Measurements from ENCODE around the gene P2RX5. TPM values are rescaled to one million over a fixed set of nuclear protein-coding genes. Genes with fewer than 3 reads are reported as not detected.

The P2RX5 gene
- 1.3 and 1.5 TPM in 2 replicates for total RNA-seq

GRCh38 chr17:3695723-3696411 is at the start of gene P2RX5:
Gene P2RX5 (minus strand): TSS chr17:3696155. CDS start chr17:3696005, 150 bp downstream.

GRCh38 chr17:3723556-3724377 is 27.8 kb upstream of the P2RX5 start, which contains the start of gene HASPIN:
Gene HASPIN (plus strand): TSS chr17:3723903. CDS start chr17:3723936, 33 bp downstream.

GRCh38 chr17:3668279-3669084 is 27.5 kb downstream of the P2RX5 start, which contains the start of the genes EMC6 and TAX1BP3:
Gene EMC6 (plus strand): TSS chr17:3668812. CDS start chr17:3669147, 335 bp downstream.
Gene TAX1BP3 (minus strand): TSS chr17:3668578. CDS start chr17:3668526, 52 bp downstream.

GRCh38 chr17:3636154-3636907 is 59.6 kb downstream of the P2RX5 start, which contains the start of the genes CTNS and SHPK:
Gene CTNS (plus strand): TSS chr17:3636760. CDS start chr17:3640207, 3,447 bp downstream.
Gene SHPK (minus strand): TSS chr17:3636250. CDS start chr17:3636219, 31 bp downstream.

Other genes starting within 250 kb of the P2RX5 start
- gene SPATA22, start 224.3 kb downstream of the P2RX5 start, total RNA-seq, result 0.87 TPM in 1 of 2 replicates, not detected in the other
- gene ASPA, start 220.2 kb downstream of the P2RX5 start, total RNA-seq, result 0.06 and 0.13 TPM in 2 replicates
- 0.53 and 0.68 TPM in 2 replicates for gene TRPV3, start 138.3 kb downstream of the P2RX5 start, total RNA-seq
- 0.92 and 1.2 TPM in 2 replicates for gene TRPV1, start 86.7 kb downstream of the P2RX5 start, total RNA-seq
- gene SHPK, start 59.9 kb downstream of the P2RX5 start, total RNA-seq, result 8.5 and 9.6 TPM in 2 replicates
- 12.4 and 19.2 TPM in 2 replicates for gene CTNS, start 59.4 kb downstream of the P2RX5 start, total RNA-seq
- gene TAX1BP3, start 27.6 kb downstream of the P2RX5 start, total RNA-seq, result 130 and 142 TPM in 2 replicates
- 12.3 and 15.2 TPM in 2 replicates for gene EMC6, start 27.3 kb downstream of the P2RX5 start, total RNA-seq
- gene HASPIN, start 27.7 kb upstream of the P2RX5 start, total RNA-seq, result 2.7 and 3.8 TPM in 2 replicates
- 19.5 and 19.7 TPM in 2 replicates for gene ITGAE, start 105.0 kb upstream of the P2RX5 start, total RNA-seq
- 16.8 and 18.5 TPM in 2 replicates for gene NCBP3, start 150.1 kb upstream of the P2RX5 start, total RNA-seq
- 6.3 and 10.3 TPM in 2 replicates for gene CAMKK1, start 196.9 kb upstream of the P2RX5 start, total RNA-seq
- 0.06 TPM in 1 of 2 replicates, not detected in the other for gene P2RX1, start 220.3 kb upstream of the P2RX5 start, total RNA-seq